HG03139 (cell line): ENCODE results near the gene SNX33.
"Not testable (repeated sequence)": the region's sequence is repeated elsewhere in the genome, so short reads cannot be mapped to it uniquely, and the experiment has no call there.

Experiments used
- ATAC-seq: cut with Tn5 transposase; IDR thresholded peaks from one replicate; pipeline ENCODE4 v1.9.1; 2021; ENCODE audit not compliant: unreplicated experiment

SNX33 gene

DNA sequence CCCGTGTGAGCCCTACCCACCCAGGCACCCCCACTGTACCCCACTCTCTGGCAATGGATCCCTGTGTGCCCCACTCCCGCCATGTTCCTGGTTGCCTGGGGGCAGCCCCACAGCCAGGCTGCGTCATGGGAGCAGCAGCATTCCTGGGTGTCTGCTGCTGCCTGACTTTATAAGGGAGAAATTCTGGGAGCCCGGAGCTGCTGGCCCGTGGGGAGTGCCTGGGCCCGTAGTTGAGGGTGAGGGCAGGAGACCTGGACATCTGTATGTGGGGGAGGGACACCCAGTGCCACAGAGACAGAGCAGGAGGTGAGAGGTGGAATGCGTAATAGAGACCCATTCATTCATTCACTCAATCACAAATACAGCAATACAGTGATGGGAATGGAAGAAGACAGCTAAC is 49.8 kb downstream of the SNX33 start:
- no peak for ATAC-seq

DNA sequence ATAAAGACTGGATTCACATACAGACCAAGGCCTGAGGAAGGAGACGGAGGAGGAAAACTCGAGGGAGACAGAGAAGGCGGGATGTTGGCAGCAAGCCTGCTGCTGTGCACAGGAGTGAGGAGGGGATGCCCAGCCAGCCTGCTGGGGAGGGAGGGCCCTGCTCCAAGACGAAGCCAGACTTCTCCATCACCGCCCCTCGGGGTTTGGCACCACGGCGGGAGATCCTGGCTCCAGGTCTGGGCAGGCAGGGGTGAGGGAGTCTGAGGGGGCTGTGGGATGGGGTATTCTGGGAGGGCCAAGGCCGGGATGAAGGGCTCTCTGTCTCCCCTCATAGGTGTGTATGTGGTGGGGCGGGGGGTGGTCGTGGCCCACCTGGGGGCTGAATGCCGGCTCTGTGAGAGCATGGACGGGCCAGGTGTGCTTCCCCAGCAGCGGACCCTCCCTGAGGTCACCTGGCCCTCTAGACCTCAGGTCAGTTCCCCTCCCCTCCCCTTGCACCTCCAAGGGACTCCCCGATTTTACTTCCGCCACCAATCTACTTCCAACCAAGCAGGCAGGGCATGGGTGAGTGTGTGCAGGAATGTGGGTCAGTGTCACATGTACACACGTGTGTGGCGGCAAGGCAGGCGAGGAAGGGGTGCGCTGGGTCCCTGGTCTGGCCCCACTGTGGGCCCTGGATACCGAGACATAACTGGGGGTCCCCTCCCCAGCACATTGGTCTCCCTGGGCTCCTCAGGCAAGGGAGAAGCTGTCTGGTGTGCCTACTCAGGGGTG is 50.4 kb downstream of the SNX33 start:
- not testable (repeated sequence) for ATAC-seq

GRCh38 chr15:75699517-75699916 is 51.8 kb downstream of the SNX33 start:
- ATAC-seq, result not testable (repeated sequence)

- ATAC-seq, result peak; percentile 47
Observed at GRCh38 chr15:75699961-75700874, 52.5 kb downstream of the SNX33 start.

DNA sequence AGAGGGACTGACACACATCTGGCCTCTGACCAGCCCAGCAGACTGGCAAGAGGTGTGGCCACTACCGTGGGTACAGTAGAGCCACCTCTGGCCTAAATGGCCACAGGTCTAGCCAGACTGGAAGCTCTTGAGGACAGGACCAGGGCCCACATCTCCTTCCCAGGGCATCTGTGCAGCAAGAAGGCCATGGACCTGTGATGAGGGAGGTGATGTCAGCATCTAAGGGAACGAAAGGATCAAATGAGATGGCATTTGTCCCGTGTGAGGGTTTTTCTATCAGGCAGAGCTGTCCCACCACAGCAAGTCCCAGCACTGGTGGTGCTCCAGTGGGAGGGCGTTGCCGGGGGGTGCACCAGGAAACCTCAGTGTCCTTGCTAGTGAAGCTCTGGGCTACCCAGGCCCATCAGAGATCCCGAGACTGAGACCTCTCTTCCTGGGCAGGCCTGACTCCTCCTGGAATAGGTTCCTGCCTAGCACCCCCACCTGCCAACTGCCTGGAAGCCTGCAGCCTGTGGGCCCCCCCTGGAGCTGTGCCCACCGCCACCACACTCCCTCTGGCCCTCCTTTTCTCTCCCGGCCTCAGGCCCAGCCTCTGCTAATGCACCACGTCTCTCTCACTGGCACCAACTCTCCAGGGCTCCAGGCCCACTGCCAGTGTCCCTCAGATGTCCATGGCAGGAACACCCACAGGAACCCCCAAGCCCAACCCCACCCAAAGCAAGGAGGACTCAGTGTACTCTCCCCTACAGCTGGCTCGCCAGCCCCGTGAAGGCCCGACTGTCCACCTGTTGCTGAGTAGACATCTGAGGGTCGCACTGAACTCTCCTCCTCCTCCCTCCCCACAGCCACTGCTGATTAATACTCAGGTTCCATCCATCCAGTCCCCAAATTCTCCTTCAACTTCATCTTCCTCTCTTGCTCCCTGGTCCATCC is 53.6 kb downstream of the SNX33 start:
- ATAC-seq, result not testable (repeated sequence)

DNA sequence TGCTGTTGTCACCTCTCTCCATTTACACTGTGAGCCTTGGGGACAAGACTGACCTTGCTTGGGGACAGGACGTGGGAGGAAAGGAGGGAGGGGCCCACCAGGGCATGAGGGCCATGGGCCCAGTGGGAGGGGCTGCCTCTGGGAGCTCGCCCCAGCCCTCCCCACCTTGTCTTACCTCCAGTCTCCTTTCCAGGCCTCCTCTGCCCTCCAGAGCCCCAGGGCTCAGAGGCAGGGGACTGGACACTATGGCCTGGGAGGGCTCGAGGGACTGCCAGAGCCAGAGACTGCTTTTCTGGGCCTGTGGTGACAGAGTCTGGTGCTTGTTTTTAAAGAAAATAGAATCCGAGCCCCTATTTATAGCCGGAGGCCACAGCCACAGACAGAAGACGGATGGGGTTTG is 54.7 kb downstream of the SNX33 start:
- ATAC-seq, result no peak

DNA sequence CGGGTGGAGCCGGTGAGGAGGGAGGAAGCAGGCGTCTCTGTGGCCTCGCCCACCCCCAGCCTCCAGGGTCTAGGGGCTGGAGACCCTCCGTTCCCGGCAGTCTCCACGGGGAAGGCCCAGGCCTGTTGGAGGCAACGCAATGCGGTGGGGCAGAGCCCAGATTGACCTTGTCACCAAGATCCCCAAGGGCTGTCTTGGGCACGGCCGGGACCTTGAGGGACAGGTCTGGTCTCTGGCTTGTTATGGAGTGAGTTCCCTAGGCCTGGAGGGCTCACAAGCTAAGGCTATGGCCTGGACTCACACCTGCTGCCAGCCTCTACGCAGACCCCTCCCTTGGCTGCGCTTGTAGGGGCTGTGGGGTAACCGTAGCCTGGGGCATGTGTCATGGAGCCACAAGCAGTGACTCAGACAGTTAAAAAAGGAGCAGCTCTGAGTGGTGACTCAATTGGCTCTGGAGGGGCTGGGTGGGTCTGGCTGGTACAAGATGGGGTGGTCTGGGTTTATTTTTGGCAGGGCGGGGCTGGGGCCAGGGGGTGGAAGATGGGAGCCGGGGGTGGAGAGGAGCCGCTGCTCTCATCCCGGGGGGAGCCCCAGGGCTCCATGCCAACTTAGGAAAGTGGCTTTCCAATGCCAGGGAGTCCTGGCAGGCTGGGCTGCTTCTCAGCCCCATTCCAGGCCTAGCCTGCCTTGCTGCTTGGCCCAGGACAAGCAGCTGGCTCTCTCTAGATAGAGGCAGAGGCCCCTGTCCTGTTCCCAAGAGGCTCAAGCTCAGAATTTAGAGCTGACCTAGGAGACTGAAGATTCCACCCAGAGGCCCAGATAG is 55.9 kb downstream of the SNX33 start:
- not testable (repeated sequence) for ATAC-seq

- ATAC-seq, result no peak
Observed at GRCh38 chr15:75704263-75704615, 56.5 kb downstream of the SNX33 start.

DNA sequence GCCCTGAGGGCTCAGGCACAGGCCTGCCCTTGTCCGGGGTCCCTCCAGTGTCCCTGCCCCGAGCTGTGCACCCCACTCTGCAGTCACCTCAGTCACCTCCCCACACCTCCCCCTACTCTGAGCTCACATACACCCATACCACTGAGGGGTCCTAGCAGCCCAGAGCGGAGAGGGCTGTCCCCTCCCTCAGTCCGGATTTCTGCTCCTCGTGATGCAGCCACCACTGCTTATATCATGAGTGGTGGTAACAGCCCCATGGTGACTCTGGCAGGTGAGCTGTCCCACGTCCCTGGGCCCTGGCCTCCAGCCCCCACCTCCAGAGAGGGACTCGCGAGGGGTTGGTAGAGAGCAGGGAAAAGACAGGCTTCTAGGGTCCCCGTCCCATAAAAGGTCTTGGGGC is 56.9 kb downstream of the SNX33 start:
- no peak for ATAC-seq

DNA sequence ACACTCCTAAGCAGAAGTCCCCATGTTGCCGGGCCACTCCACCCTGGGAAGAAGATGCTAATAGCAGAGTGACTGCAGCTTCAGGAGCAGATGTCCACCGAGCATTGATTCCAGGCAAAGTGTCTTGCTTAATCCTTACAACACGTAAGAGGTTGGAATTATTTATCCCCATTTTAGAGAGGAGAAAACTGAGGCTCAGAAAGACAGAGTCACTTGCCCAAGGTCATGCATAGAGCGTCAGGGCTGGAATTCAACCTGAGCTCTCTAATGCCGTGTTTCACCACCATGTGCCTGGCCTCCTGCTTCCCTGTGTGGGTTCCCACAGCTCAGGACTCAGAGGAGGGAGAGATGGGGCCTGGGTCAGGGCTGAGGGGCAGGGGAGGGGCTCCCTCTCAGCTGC is 57.7 kb downstream of the SNX33 start:
- not testable (repeated sequence) for ATAC-seq

- ATAC-seq, result no peak
Observed at GRCh38 chr15:75705854-75706681, 58.4 kb downstream of the SNX33 start.

GRCh38 chr15:75706682-75706954 is 58.9 kb downstream of the SNX33 start:
- no peak for ATAC-seq

GRCh38 chr15:75709458-75709857 is 61.7 kb downstream of the SNX33 start:
- ATAC-seq, result not testable (repeated sequence)

- not testable (repeated sequence) for ATAC-seq
Observed at GRCh38 chr15:75710874-75711273, 63.2 kb downstream of the SNX33 start.

- ATAC-seq, result not testable (repeated sequence)
Observed at GRCh38 chr15:75711495-75711894, 63.8 kb downstream of the SNX33 start.
